SK-N-SH (cell line): ENCODE measurements around the gene SETD7. TPM values are rescaled to one million over a fixed set of nuclear protein-coding genes. Genes with fewer than 3 reads are reported as not detected.

Experiments
- CTCF ChIA-PET: fragments of 300-600, 350-600 bp; formaldehyde crosslinking; extraction: SDS; loops from one replicate; lab custom pipeline; 2021; lab: Yijun Ruan, JAX
- POLR2A ChIA-PET: fragments of 350-600 bp; sonication (Branson Sonifier 250); formaldehyde crosslinking; extraction: SDS; loops from one replicate; lab custom pipeline; 2020; ENCODE audit warnings: antibody characterized with exemption, inconsistent platforms; lab: Yijun Ruan, JAX
- DNase-seq: peaks from one replicate; pipeline ENCODE4 v3.0.0; 2012
- H2AFZ ChIP-seq: fragments of 200-600 bp; sonication (generic); 2 replicates; pipeline ENCODE4 v1.8.1; 2016; ENCODE audit warnings: antibody characterized with exemption, mild to moderate bottlenecking, low read depth
- H3F3A ChIP-seq: fragments of 200-600 bp; sonication (generic); replicated peaks from 2 replicates; pipeline ENCODE3; 2016; ENCODE audit warnings: antibody characterized with exemption, mild to moderate bottlenecking; ENCODE audit not compliant: insufficient read depth
- H3K27ac ChIP-seq, 2 experiments: fragments of 200-500 bp in 1 of 2; fragments of 200-600 bp in 1 of 2; sonication (Bioruptor generic) in 1 of 2; sonication (generic), shearing (Covaris generic) in 1 of 2; 2 replicates each; pipeline versions ENCODE4 v1.5.1 to v1.6.1; 2014 to 2016; ENCODE audit warnings: low read depth in 2 of 2, inconsistent platforms in 1 of 2, low read length in 1 of 2, mild to moderate bottlenecking in 1 of 2, mixed read lengths in 1 of 2
- H3K27me3 ChIP-seq: fragments of 200-600 bp; sonication (generic), shearing (Covaris generic); 2 replicates; pipeline ENCODE4 v1.6.1; 2016; ENCODE audit warnings: mixed run types; ENCODE audit not compliant: insufficient read depth
- H3K36me3 ChIP-seq, 2 experiments: fragments of 200-500 bp in 1 of 2; fragments of 200-600 bp in 1 of 2; sonication (Bioruptor generic) in 1 of 2; sonication (generic) in 1 of 2; replicated peaks in 1 of 2; 2 replicates each; pipeline versions ENCODE3 to v1.5.1; 2014 to 2016; ENCODE audit warnings: low read length in 1 of 2, mild to moderate bottlenecking in 1 of 2; ENCODE audit not compliant: insufficient read depth in 2 of 2, control insufficient read depth in 1 of 2
- H3K4me1 ChIP-seq, 2 experiments: fragments of 200-500 bp in 1 of 2; fragments of 200-600 bp in 1 of 2; sonication (Bioruptor generic) in 1 of 2; sonication (generic), shearing (Covaris generic) in 1 of 2; 2 replicates each; pipeline versions ENCODE4 v1.5.1 to v1.6.1; 2014 to 2016; ENCODE audit warnings: low read depth in 1 of 2, low read length in 1 of 2, mixed run types in 1 of 2; ENCODE audit not compliant: insufficient read depth in 2 of 2, control insufficient read depth in 1 of 2
- H3K4me2 ChIP-seq: fragments of 200-600 bp; sonication (generic), shearing (Covaris generic); 2 replicates; pipeline ENCODE4 v1.6.1; 2017; ENCODE audit warnings: mixed run types
- H3K4me3 ChIP-seq, 2 experiments: fragments of 200-500 bp in 1 of 2; fragments of 200-600 bp in 1 of 2; sonication (Bioruptor generic) in 1 of 2; sonication (generic), shearing (Covaris generic) in 1 of 2; 2 replicates each; pipeline versions ENCODE4 v1.5.1 to v1.8.1; 2014 to 2016; ENCODE audit warnings: low read depth in 2 of 2, inconsistent platforms in 1 of 2, low read length in 1 of 2, mild to moderate bottlenecking in 1 of 2, mixed read lengths in 1 of 2, moderate library complexity in 1 of 2
- H3K79me2 ChIP-seq: fragments of 200-600 bp; sonication (generic); 2 replicates; pipeline ENCODE4 v1.8.1; 2017; ENCODE audit warnings: mild to moderate bottlenecking; ENCODE audit not compliant: insufficient read depth
- H3K9ac ChIP-seq: fragments of 200-600 bp; sonication (generic); 2 replicates; pipeline ENCODE4 v1.6.1; 2017; ENCODE audit warnings: mixed run types
- H3K9me2 ChIP-seq: fragments of 200-600 bp; sonication (generic); 2 replicates; pipeline ENCODE4 v1.6.1; 2017; ENCODE audit warnings: mixed run types
- H3K9me3 ChIP-seq: fragments of 200-600 bp; sonication (generic); 2 replicates; pipeline ENCODE4 v1.6.1; 2017; ENCODE audit warnings: mixed run types, mild to moderate bottlenecking, moderate library complexity
- H4K20me1 ChIP-seq: fragments of 200-600 bp; sonication (generic); 2 replicates; pipeline ENCODE4 v1.6.1; 2017; ENCODE audit warnings: mild to moderate bottlenecking, mixed run types; ENCODE audit not compliant: insufficient read depth
- GABPA ChIP-seq: IDR thresholded peaks from 2 replicates; pipeline ENCODE4 v1.4.0; 2012; ENCODE audit warnings: low read depth, mild to moderate bottlenecking
- GATA2 ChIP-seq: sonication (generic); formaldehyde crosslinking; IDR thresholded peaks from 2 replicates; pipeline ENCODE4 v1.5.0; 2020; ENCODE audit warnings: mild to moderate bottlenecking, missing genetic modification reagents
- JUND ChIP-seq: IDR thresholded peaks from 2 replicates; pipeline ENCODE4 v1.4.0; 2012
- MAX ChIP-seq: IDR thresholded peaks from 2 replicates; pipeline ENCODE4 v1.4.0; 2012; ENCODE audit warnings: low read depth
- MEF2A ChIP-seq: IDR thresholded peaks from 2 replicates; pipeline ENCODE4 v1.4.0; 2012; ENCODE audit warnings: low read depth, borderline replicate concordance
- MXI1 ChIP-seq: IDR thresholded peaks from 2 replicates; pipeline ENCODE4 v1.6.1; 2012; ENCODE audit warnings: mild to moderate bottlenecking, low read depth, low read length, improper control_type of control experiment
- NRF1 ChIP-seq: IDR thresholded peaks from 2 replicates; pipeline ENCODE4 v1.6.1; 2012; ENCODE audit warnings: low read depth, mild to moderate bottlenecking, low read length
- POLR2AphosphoS5 ChIP-seq: IDR thresholded peaks from 2 replicates; pipeline ENCODE4 v1.6.1; 2012; ENCODE audit warnings: low read depth, low read length
- RAD21 ChIP-seq: IDR thresholded peaks from 2 replicates; pipeline ENCODE4 v1.6.1; 2012; ENCODE audit warnings: mild to moderate bottlenecking, low read length
- RXRA ChIP-seq: IDR thresholded peaks from 2 replicates; pipeline ENCODE4 v1.4.0; 2012; ENCODE audit warnings: low read depth, mild to moderate bottlenecking, borderline replicate concordance
- SIN3A ChIP-seq: IDR thresholded peaks from 2 replicates; pipeline ENCODE4 v1.6.1; 2012; ENCODE audit warnings: low read depth, mild to moderate bottlenecking, low read length, moderate library complexity, borderline replicate concordance
- TEAD4 ChIP-seq: IDR thresholded peaks from 2 replicates; pipeline ENCODE4 v1.4.0; 2012; ENCODE audit warnings: mild to moderate bottlenecking, borderline replicate concordance; ENCODE audit not compliant: insufficient read depth
- YY1 ChIP-seq: IDR thresholded peaks from 2 replicates; pipeline ENCODE4 v1.4.0; 2012; ENCODE audit warnings: low read depth, mild to moderate bottlenecking
- ZBTB33 ChIP-seq: IDR thresholded peaks from 2 replicates; pipeline ENCODE4 v1.4.0; 2012; ENCODE audit warnings: low read depth, borderline replicate concordance
- WGBS: methylation state at CpG from one replicate; pipeline ENCODE4 v1.1.6; 2017; ENCODE audit warnings: low lambda C conversion rate; 5-methylcytosine and 5-hydroxymethylcytosine counted together
- polyA plus RNA-seq, 3 experiments: library from polyadenylated mRNA; depleted of rRNA; stranded (reverse); fragments of >200 nt; gene quantifications; 2 replicates each; pipeline ENCODE4 v1.2.3, GENCODE V29; 2012
- TF ChIP-seq, protein P1 (sequence below): IDR thresholded peaks from 2 replicates; pipeline ENCODE4 v1.4.0; 2012; ENCODE audit warnings: low read depth, borderline replicate concordance

The SETD7 gene
- polyA plus RNA-seq, 1 of the 3 experiments (the other 2 are of a cell fraction): 5.0 TPM

DNA sequence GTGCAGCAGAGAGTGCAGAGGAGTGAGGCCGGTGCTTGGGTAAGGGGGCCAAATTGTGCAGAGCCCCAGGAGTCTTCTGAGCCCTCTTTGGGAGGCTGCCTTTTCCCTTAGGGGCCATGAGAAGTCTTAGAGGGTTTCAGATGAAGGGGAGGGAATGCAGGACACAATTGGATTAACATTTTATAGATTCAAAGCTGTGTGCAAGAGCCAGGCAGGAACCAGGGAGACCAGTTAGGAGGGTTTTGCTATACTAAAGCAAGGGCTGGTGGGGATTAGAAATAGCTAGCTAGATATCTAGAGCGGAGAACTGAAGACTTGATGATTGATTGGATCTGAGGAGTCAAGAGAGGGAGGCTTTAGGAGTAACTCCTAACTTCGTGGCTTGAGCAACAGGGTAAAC is 49.5 kb upstream of the SETD7 start:
- Histone ChIP-seq H4K20me1 (no peaks in the 10 kb centered on the region), H3K4me2 (no peak overlapping the region), H3K4me3 (no peak overlapping the region), H3K4me1 (peaks cover 0 to 23% of the 10 kb centered on the region in 2 experiments; a peak in 1 of 4 replicates), H2AFZ (no peak overlapping the region), H3K9ac (no peak overlapping the region), H3K9me2 (no peaks in the 10 kb centered on the region), H3K9me3 (no peaks in the 10 kb centered on the region), H3K27me3 (no peaks in the 10 kb centered on the region), H3F3A (peaks cover 4% of the 10 kb centered on the region), H3K27ac (no peak overlapping the region), H3K36me3 (no peaks in the 10 kb centered on the region), H3K79me2 (no peaks in the 10 kb centered on the region)
- no peak for DNase-seq
- whole genome bisulfite sequencing: 87% methylated on average over 3 of the region's 3 CpGs
- ChIA-PET POLR2A (no interaction called here), CTCF (interaction anchor here (1.1 to 5.8 kb wide), 7 partner anchors 12 to 755 kb away, joined by 3 to 157 read pairs (median 7); no protein-coding TSS in a partner anchor)
- TF ChIP-seq GATA2 (CRISPR knock-in tag) (no peak), POLR2AphosphoS5 (no peak), JUND (no peak), MXI1 (no peak), YY1 (no peak), MAX (no peak), GABPA (no peak), RAD21 (no peak), SIN3A (no peak), ZBTB33 (no peak), MEF2A (no peak), RXRA (no peak), NRF1 (no peak), TEAD4 (no peak)
- TF ChIP-seq, protein P1, sequence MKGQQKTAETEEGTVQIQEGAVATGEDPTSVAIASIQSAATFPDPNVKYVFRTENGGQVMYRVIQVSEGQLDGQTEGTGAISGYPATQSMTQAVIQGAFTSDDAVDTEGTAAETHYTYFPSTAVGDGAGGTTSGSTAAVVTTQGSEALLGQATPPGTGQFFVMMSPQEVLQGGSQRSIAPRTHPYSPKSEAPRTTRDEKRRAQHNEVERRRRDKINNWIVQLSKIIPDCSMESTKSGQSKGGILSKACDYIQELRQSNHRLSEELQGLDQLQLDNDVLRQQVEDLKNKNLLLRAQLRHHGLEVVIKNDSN: no peak
